Coronary artery (tissue), 2 donors: ENCODE measurements around the gene PFKP.

Experiments
- DNase-seq: peaks from one replicate; pipeline ENCODE4 v3.0.0-alpha.2; 2017; ENCODE audit warnings: low spot score
- H3K27ac ChIP-seq, 2 donors: fragments of 200-600 bp; sonication (generic); one replicate each; pipeline ENCODE4 v1.5.1; 2016 to 2019
- H3K4me3 ChIP-seq: fragments of 200-600 bp; sonication (generic); 2 replicates; pipeline ENCODE4 v1.5.1; 2016; ENCODE audit warnings: mild to moderate bottlenecking, moderate library complexity
- CTCF ChIP-seq: fragments of 200-600 bp; sonication (generic); IDR thresholded peaks from one replicate; pipeline ENCODE4 v1.5.1; 2019; ENCODE audit warnings: antibody characterized with exemption

PFKP gene

GRCh38 chr10:3097160-3097559 is 29.8 kb downstream of the PFKP start:
- TF ChIP-seq CTCF: no peak
- no peak overlapping the region for H3K27ac ChIP-seq
- DNase-seq: no peak
- H3K4me3 ChIP-seq: no peak overlapping the region

- TF ChIP-seq CTCF: no peak
- H3K27ac ChIP-seq: no peak overlapping the region
- no peak overlapping the region for H3K4me3 ChIP-seq
- DNase-seq: no peak
Measured at GRCh38 chr10:3098689-3099088, 31.3 kb downstream of the PFKP start.

- DNase-seq: no peak
Measured at GRCh38 chr10:3099291-3100092, 32.1 kb downstream of the PFKP start.

GRCh38 chr10:3100093-3100792 is 32.9 kb downstream of the PFKP start:
- no peak overlapping the region for H3K27ac ChIP-seq
- no peak for DNase-seq
- H3K4me3 ChIP-seq: no peak overlapping the region
- TF ChIP-seq CTCF: no peak

More at GRCh38 chr10:3099291-3100092, 32.1 kb downstream of the PFKP start:
- H3K27ac ChIP-seq: no peak overlapping the region
- no peak overlapping the region for H3K4me3 ChIP-seq
- no peak for TF ChIP-seq CTCF

GRCh38 chr10:3100856-3101640 is 33.7 kb downstream of the PFKP start:
- no peak overlapping the region for H3K27ac ChIP-seq
- TF ChIP-seq CTCF: no peak
- H3K4me3 ChIP-seq: no peak overlapping the region
- no peak for DNase-seq

- no peak overlapping the region for H3K4me3 ChIP-seq
- TF ChIP-seq CTCF: no peak
- DNase-seq: no peak
- peak overlapping the region; percentile 46 to 55 for H3K27ac ChIP-seq
Measured at GRCh38 chr10:3102720-3103427, 35.5 kb downstream of the PFKP start.
